ENCODE measurements around the gene S100Z. TPM values are rescaled to one million over a fixed set of nuclear protein-coding genes. Genes with fewer than 3 reads are reported as not detected.
"Not testable (repeated sequence)": the region's sequence is repeated elsewhere in the genome, so short reads cannot be mapped to it uniquely, and the experiment has no call there.

S100Z gene
- total RNA-seq, 1 donor from 2014 or later = not detected

- H3K4me3 Mint-ChIP-seq (ENCODE audit: unreplicated experiment) = no peak overlapping the region
- no peak overlapping the region for H3K27ac Mint-ChIP-seq (ENCODE audit: unreplicated experiment)
- peaks cover 6% of the 10 kb centered on the region for H3K36me3 Mint-ChIP-seq (ENCODE audit: unreplicated experiment)
- no peaks in the 10 kb centered on the region for H3K9me3 Mint-ChIP-seq (ENCODE audit: unreplicated experiment)
- no peak for DNase-seq
- H3K27me3 Mint-ChIP-seq (ENCODE audit: unreplicated experiment) = peaks cover 3% of the 10 kb centered on the region
- no peaks in the 10 kb centered on the region for H3K4me1 Mint-ChIP-seq (ENCODE audit: low read depth, unreplicated experiment)
- TF ChIP-seq CTCF (IDR thresholded peaks at IDR 0.05; ENCODE audit: partially characterized antibody, unreplicated experiment) = no peak
Observed at GRCh38 chr5:76854644-76855043, 4.8 kb downstream of the S100Z start.

- not testable (repeated sequence) for H3K4me1 Mint-ChIP-seq (ENCODE audit: low read depth, unreplicated experiment); H3K27ac Mint-ChIP-seq (ENCODE audit: unreplicated experiment); H3K27me3 Mint-ChIP-seq (ENCODE audit: unreplicated experiment); H3K4me3 Mint-ChIP-seq (ENCODE audit: unreplicated experiment); H3K9me3 Mint-ChIP-seq (ENCODE audit: unreplicated experiment); DNase-seq; H3K36me3 Mint-ChIP-seq (ENCODE audit: unreplicated experiment)
Observed at GRCh38 chr5:76855501-76855900, 5.7 kb downstream of the S100Z start.

GRCh38 chr5:76855961-76856360, 6.1 kb downstream of the S100Z start:
- Mint-ChIP-seq H3K36me3 (ENCODE audit: unreplicated experiment) (peaks cover 6% of the 10 kb centered on the region), H3K4me3 (ENCODE audit: unreplicated experiment) (no peak overlapping the region), H3K27me3 (ENCODE audit: unreplicated experiment) (peaks cover 3% of the 10 kb centered on the region), H3K27ac (ENCODE audit: unreplicated experiment) (no peak overlapping the region), H3K4me1 (ENCODE audit: low read depth, unreplicated experiment) (no peaks in the 10 kb centered on the region), H3K9me3 (ENCODE audit: unreplicated experiment) (no peaks in the 10 kb centered on the region)
- no peak for DNase-seq
- no peak for TF ChIP-seq CTCF (IDR thresholded peaks at IDR 0.05; ENCODE audit: partially characterized antibody, unreplicated experiment)

GRCh38 chr5:76856800-76857199, 7.0 kb downstream of the S100Z start:
- not testable (repeated sequence) for DNase-seq; H3K27ac Mint-ChIP-seq (ENCODE audit: unreplicated experiment); H3K36me3 Mint-ChIP-seq (ENCODE audit: unreplicated experiment); H3K4me1 Mint-ChIP-seq (ENCODE audit: low read depth, unreplicated experiment); H3K27me3 Mint-ChIP-seq (ENCODE audit: unreplicated experiment); H3K9me3 Mint-ChIP-seq (ENCODE audit: unreplicated experiment); H3K4me3 Mint-ChIP-seq (ENCODE audit: unreplicated experiment)

GRCh38 chr5:76859591-76860247, 9.9 kb downstream of the S100Z start:
- Mint-ChIP-seq H3K9me3 (ENCODE audit: unreplicated experiment) (no peaks in the 10 kb centered on the region), H3K4me1 (ENCODE audit: low read depth, unreplicated experiment) (no peaks in the 10 kb centered on the region), H3K27me3 (ENCODE audit: unreplicated experiment) (no peaks in the 10 kb centered on the region), H3K4me3 (ENCODE audit: unreplicated experiment) (no peak overlapping the region), H3K27ac (ENCODE audit: unreplicated experiment) (no peak overlapping the region), H3K36me3 (ENCODE audit: unreplicated experiment) (peaks cover 6% of the 10 kb centered on the region)
- no peak for DNase-seq
- TF ChIP-seq CTCF (IDR thresholded peaks at IDR 0.05; ENCODE audit: partially characterized antibody, unreplicated experiment) = no peak

GRCh38 chr5:76861612-76862011, 11.8 kb downstream of the S100Z start:
- Mint-ChIP-seq H3K27ac (ENCODE audit: unreplicated experiment) (no peak overlapping the region), H3K4me3 (ENCODE audit: unreplicated experiment) (no peak overlapping the region), H3K36me3 (ENCODE audit: unreplicated experiment) (no peaks in the 10 kb centered on the region), H3K9me3 (ENCODE audit: unreplicated experiment) (no peaks in the 10 kb centered on the region), H3K4me1 (ENCODE audit: low read depth, unreplicated experiment) (no peaks in the 10 kb centered on the region), H3K27me3 (ENCODE audit: unreplicated experiment) (no peaks in the 10 kb centered on the region)
- no peak for DNase-seq
- no peak for TF ChIP-seq CTCF (IDR thresholded peaks at IDR 0.05; ENCODE audit: partially characterized antibody, unreplicated experiment)
